Ureter (tissue), 1 donor: Measurements from ENCODE around the gene BACE2. TPM values are rescaled to one million over a fixed set of nuclear protein-coding genes. Genes with fewer than 3 reads are reported as not detected.

Experiments
- DNase-seq: peaks from one replicate; pipeline ENCODE4 v3.0.0-alpha.2; 2020; ENCODE audit warnings: low spot score
- total RNA-seq: library from RNA; stranded (reverse); gene quantifications from one replicate; pipeline ENCODE4 v1.2.4, GENCODE V29; 2023
- donor health status: DM: yes; HTN: yes; CAD: no.

BACE2 gene
- 52.9 TPM for total RNA-seq

- DNase-seq: peak; percentile 86
These were observed at the start of gene BACE2 for GRCh38 chr21:41167348-41168342. TSS of gene BACE2 (plus strand) at chr21:41168160. CDS start at chr21:41168264, 104 bp downstream.

DNA sequence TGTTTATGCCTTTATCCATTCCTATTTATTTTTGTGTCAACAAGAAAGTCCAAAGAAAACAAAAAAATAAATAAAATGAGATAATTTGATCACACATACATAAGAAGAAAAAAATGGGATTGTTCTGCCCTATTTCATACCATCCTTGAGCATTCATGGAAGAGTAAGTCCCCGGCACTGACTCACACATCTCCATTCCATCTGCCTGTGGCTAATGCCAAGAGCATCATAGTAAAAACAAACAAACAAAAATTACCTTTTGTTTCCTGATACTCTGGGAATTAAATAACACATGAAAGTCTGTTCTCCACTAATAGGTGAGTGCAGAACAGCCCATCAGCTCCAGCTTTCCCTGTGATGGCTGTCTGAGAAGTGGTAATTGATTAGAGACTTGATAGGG is 48.1 kb upstream of the BACE2 start:
- DNase-seq: no peak

DNA sequence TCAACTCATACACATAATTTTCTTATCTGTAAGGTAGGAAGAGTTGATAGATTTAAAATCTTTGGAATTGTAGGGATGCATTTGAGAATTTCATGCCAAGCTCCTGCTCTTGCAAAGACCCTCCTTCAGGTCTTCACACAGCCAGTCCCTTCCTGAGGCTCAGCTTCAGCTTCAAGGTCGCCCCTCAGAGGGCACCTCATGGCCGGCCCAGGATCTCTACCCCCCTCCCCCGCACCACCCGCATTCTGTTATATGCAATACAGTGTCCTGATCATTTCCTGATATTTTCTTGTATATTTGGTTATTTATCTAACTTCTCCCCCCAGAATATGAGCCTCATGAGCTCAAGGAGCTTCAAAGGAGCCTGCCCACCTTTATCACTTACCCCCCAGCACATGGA is 47.0 kb upstream of the BACE2 start:
- no peak for DNase-seq

DNA sequence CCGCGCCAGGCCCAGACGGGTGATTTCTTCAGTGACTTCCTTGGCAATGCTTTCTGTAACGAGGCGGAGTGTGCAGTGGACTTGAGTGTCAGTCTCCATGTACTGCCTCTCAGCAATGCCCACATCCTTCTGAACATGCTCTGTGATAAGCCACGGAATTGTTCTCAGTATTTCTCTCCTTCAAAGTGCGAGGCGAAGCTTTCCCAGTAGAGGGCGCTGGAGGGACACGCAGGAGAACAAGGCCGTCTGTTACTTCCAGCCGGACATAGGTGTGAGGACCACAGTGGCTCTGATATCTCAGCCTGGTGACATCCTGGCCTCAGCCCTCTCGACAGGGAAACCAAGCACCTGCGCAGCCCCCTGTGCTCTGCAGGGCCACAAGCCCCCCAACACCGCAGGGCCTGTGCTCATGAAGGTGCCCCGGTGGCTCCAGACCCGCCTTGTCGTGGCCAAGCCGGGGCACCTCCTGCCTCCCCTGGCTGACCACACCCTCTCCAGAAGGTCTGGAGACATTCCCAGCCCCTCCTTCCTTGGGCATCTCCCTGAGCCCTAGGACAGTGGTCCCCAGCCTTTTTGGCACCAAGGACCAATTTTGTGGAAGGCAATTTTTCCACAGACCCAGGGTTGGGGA is 46.1 kb upstream of the BACE2 start:
- DNase-seq: peak; percentile 87

DNA sequence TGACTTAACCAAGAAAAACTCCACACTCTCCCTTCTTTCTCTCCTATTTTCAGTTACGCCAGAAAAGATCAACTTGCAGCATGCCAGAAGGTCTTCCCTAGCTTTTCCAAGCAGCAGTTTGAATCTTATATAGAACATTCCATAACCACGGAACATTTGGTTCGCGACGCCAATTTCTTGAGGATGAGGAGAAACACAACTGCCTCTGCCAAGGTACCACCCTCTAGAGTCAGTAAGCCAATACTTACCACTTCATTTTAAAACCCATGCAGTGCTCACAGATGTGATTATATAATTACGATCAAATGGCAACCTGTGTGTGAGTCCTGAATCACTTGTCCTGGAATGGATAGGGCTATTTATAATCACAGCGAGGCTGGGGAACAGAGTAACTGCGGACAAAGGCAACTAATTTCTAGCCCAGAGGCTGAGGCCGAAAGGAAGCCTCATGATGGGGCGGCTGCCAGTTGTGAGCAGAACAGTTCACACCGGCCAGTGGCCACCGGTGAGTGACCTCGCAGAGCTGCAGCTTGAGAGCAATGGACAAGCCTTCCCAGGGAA is 43.2 kb upstream of the BACE2 start:
- DNase-seq: no peak

DNA sequence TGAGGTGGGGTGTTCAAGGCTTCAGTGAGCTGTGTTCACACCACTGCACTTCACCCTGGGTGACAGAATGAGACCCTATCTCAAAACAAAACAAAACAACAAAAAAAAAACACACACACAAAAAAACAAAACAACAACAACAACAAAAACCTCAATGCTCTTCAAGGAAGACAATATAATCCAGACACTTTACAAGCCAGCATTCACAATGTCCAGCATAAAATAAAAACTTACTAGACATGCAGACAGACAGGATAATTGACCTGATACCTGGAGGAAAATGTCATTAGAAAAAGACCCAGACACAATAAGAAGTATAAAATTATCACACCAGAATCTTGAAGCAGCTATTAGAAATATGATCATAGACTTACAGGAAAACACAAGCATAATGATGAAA is 39.0 kb upstream of the BACE2 start:
- no peak for DNase-seq

GRCh38 chr21:41130883-41131282 is 37.1 kb upstream of the BACE2 start:
- DNase-seq: no peak

DNA sequence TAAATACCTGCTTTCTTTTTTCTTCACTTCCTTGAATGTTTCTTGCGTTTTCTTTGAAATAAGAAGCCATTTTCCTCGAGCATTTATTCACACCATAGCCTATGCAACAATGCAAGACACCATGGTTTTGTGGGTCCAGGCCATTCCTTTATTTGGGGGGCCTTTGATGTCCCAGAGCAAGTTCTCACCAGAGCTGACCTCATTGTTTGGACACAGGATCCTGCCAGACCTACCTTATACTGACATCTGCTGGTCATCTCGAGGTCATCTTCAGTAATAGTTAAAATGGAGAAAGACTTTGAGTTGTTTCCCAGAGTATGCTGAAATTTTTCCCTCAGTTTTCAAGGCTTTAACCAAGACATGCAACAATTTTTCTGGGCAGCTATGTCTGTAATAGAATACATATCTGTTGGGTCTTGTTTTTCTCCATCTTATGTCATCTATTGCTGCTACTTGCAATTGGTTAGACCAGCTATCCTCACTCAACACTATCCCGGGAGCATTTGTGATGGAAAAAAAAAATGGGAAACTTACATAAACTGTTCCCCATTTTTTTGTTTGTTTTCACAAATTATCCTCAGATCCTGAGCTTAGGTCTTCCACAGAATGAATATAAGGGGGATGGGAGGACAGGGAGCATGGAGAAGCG is 34.0 kb upstream of the BACE2 start:
- no peak for DNase-seq

GRCh38 chr21:41135746-41136145 is 32.2 kb upstream of the BACE2 start:
- no peak for DNase-seq

DNA sequence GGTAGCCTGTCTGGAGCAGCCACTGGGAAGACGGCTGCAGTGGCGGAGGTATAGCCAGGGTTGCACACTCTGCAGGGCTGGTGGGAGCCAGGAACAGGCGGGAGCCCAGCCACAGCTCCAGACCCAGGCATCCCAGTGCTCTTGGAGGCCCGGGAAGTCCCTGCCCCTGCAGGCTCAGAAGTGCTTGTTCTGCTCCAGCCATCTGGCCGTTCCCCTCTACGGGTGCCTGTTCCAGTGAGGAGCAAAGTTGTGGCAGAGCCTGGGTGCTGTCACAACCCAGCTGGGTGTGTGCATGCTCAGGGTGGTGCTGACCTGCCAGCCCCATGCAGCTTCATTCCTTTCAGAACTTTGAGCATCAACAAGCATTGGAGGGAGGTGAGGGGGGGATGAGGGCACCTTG is 31.7 kb upstream of the BACE2 start:
- DNase-seq: no peak

DNA sequence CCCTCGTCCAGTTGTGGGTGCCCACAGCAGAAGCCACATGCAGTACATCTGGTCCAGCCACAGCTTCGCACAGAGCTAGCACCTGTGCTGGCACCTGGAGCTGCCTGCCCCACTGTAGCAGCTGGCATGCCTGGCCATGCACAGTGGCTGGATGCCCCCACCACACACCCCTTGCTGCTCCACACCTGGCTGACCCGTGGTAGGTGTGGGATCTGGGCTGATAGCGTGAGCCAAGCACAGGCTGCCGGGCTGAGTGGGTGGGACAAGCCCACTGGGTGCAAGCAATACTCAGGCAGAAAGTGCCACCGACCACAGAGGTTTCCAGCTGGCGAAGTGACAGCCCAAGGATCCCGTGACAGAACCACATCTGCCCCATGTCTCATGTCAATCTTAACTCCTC is 30.6 kb upstream of the BACE2 start:
- no peak for DNase-seq

DNA sequence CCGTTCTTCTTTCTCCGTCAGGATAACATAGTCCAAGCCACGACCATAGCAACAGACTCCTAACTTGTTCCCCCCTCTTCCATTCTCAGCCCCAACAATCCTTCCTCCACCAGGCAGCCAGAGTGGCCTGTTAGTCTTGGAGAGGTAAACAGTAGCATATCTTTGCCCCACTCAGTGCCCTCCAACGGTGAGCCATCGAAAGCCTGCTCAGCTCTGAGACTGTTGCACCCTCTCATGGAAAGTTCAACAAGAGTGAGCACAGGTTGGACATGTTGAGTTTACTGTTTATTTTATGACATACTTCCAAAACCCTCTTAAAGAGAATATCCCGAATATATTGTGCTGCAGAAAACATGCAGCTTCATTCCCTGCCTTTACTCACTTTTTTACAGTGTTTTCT is 30.1 kb upstream of the BACE2 start:
- no peak for DNase-seq

DNA sequence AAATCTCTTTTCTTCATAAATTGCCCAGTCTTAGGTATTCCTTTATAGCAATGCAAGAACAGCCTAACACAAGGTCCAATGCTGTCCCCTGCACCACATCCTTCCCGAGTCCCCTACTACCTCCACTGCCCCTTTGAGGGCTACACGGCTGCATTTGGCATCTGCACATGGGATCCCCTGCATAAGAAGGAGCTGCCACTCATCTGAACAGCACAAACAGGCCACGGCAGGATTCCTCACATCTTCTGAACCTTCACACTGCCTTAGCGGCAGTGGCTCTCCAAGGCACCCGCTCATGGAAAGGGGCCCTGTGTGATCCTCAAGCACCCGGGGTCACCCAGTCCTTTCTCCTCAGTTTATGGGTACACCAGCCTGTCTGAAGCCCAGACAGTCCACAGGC is 29.2 kb upstream of the BACE2 start:
- no peak for DNase-seq

DNA sequence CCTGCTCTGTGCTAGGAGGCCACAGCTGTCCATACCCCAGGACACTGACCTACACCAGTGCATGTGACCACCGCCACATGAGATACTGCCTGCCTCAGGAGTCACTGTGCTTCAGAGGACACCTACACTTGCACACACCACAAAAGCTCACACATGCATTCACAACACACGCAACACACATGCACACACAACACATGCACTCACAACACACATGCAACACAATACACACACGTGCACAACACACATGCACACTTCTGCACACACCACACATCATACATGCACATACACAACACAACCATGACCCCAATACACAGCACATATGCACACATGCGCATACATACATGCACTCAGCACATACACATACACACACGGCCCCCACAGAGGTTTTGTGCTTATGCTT is 28.7 kb upstream of the BACE2 start:
- DNase-seq: no peak

GRCh38 chr21:41139951-41140350 is 28.0 kb upstream of the BACE2 start:
- no peak for DNase-seq

DNA sequence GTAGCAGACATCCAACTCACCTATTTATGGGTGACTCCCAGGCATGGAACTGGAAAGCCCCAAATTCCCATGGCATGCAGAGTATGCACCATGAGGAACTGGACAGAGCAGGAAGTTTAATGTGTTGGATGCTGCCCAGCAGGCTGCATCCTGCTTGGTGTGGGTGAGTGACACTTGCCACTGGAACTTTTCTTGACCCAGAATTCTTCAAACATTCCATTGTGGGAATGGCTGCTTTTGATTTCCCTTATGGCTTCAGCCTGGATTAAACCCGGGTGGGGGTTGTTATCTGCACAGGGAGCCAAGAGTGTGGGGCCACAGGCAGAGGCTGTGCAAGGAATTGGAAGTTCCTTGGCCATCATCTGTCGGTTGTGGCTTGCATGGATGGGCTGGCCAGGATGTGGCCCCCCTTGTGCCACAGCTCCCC is 26.9 kb upstream of the BACE2 start:
- no peak for DNase-seq

DNA sequence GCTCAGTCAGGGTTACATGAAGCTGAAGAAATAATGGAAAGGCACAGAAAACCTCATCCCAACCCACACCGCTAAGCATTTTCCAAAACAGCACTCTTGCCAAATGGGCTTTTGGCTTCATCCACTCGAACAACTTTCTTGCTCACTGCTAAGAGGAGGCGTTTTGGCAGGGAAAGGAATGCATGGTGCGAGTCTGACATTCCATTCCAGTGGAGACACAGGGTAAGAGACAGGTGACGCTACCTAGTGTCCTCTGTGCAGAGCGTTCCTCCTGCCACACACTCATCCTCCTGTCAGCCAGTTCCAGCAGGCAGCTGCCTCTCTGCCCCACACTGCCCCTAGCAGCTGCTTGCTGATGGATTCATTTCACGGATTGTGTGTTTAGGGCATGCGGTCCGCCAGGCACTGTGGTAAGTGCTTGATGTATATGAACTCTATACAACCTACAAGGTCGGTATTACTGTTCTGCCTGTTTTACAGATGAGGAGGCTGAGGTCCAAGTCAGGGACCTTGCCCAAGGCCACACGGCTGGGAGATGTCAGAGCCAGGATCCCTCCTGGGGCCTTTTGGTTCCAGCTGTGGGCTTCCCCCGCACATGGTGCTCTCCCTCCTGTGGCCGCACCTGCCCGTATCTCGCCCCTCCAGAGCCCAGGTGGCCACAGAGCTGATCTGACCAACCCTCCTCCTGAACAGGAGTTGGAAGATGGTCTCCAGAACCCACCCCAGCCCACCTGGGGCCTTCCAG is 25.7 kb upstream of the BACE2 start:
- no peak for DNase-seq

DNA sequence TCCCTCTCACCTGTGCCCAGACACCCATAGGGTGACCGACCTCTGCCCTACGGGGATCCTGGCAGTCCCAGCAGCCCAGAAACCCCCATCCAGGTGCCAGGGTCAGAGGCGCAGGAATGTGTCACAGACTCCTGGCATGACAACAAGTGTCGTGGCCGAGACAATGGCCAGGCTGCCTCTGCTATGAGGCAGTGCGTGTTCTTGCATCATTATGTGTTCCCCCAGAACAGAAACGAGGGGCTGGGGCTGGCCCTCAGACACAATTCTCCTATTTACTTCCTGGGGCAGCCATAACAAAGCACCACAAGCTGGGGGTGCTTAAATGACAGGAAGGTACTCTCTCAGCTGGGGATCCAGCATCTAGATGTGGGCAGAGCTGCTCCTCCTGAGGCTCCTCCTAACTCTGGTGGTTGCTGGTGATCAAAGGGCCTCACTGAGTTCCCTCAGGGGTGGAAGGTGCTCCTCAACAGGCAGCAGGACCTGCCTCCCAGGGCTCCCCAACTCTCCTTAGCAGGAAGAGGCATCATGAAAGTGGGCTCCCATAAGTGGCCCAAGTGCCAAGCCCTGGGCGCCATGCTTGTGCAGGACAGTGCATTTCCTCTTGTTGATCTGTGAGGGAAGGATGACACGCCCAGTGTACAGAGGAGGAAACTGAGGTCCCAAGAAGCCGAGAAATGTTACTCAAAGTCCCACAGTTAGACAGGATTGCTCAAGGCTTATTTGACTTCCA is 24.2 kb upstream of the BACE2 start:
- no peak for DNase-seq

- no peak for DNase-seq
These were observed 20.6 kb upstream of the BACE2 start for GRCh38 chr21:41147096-41147978.

DNA sequence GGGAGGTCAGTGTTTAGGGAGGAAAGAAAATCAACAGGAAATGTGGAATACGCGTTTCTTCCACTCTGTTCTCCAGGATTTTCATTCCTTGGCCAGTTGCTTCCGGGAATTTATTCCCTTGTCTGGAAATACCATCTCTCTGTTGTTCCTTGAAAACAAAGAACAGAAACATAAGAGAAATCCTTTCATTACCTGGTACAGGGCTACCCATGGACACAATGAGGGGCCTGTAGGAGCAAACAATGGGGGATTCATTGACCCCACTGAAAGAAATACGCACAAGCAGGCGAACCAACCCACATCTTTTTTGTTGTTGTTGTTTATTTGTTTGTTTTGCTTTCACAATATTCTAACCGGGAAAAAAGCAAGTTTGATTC is 20.0 kb upstream of the BACE2 start:
- DNase-seq: no peak
